COR-L47 (cell line): ENCODE results near the gene SART1.

ENCODE experiments used
- DNase-seq: peaks from one replicate; lab custom pipeline; 2025; lab: John Stamatoyannopoulos, UW

SART1 gene

DNA sequence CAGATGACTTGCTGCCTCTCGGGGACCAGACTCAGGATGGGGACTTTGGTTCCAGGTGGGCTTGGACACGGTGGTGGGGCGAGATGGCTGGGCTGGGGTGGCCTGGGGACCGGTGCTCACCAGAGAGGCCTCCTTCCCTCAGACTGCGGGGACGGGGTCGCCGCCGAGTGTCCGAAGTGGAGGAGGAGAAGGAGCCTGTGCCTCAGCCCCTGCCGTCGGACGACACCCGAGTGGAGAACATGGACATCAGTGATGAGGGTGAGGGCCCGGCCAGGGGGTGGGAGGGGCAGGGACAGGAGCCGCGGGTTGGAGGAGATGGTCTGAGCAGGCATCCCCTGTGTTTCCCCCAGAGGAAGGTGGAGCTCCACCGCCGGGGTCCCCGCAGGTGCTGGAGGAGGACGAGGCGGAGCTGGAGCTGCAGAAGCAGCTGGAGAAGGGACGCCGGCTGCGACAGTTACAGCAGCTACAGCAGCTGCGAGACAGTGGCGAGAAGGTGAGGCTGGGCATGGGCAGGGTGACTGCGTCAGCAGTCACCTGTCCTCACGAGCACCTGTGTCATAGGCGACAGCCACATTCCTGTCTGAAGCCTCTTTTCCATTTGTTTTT lies 5.9 kb downstream of the SART1 start:
- DNase-seq: no peak

DNA sequence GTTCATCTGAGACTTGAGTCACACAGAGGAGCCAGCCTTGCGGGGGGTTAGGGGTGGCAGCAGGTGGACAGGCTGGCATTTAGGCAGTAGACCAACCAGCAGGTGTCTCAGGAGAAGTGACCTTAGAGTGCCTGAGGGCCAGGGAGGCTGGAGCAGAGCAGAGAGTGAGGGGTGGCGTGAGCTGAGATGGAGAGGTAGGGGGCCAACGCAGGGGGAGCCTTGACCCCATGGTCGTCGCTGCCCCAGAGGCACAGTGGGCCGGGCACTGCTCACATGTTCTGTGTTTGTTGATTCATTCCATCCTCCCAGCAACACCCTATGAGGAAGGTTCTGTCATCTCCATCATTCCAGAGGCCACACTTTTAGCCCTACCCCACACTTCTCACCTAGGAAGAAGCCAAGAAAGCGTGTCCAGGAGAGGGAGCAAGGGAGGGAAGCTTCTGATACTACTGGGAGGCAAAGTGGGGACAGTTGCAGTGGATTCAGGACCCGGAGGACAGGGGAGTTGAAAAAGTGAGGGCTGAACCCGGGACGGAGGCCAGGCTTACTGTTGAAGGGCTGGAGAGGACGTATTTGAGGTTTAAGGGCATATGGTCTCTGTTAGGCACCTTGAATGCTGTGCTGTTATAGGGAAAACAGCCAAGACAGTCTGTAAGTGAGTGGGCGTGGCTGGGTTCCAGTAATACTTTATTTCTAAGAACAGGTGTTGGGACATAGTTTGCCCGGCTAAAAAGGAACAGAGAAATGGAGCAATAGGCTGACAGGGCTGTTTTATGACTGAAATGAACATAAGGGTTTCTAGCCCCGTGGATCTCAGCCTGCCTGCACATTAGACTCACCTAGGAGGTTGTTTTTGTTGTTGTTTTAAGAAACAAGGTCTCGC lies 7.3 kb downstream of the SART1 start:
- no peak for DNase-seq

DNA sequence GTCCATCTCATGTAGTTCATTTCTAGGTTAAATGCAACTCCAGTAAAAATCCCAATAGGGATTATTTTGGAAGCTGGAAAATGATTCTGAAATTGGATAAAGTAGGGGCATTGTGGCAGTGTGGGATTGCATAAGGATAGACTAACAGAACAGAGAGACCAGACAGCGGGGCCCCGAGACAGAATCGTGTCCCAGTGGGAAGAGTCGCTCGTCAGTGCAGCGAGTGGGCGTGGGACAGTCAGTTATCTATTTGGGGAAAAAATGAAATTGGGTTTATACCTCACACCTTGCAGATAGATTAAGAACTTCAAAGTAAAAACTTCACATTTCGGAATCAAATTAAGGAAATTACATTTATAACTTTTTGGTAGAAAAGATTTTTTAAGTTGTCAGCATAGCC lies 10.6 kb downstream of the SART1 start:
- no peak for DNase-seq

DNA sequence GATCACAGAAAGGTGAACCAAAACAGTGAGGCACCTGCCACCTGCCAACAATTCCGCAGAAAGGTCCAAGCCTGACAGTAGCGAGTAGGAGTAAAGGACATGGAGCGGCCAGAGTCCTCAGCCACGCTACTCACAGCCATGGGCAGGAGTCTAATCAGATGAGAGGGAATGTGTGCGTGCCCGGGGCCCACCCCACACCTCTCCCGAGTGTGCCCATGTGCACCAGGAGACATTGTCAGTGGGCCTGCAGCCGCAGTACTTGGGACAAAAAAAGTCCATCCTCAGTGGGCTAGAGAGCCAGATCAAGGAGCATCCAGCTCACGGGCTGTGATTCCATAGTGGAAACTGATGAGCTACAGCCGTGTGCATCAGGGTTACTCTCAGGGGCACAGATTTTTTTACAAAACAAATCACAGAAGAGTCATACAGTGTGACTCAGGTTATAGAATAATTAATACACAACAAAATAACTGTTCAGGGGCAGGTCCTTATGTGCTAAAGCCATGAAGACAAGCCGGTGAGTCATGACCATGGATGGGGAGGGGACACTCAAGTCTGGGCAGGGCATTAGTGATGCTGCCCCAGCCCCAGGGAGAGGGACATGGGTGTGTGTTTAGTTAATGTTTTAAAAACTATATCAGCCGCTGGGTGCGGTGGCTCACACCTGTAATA lies 12.0 kb downstream of the SART1 start:
- no peak for DNase-seq

- DNase-seq: no peak
Measured at GRCh38 chr11:65975771-65976170, 14.2 kb downstream of the SART1 start.

DNA sequence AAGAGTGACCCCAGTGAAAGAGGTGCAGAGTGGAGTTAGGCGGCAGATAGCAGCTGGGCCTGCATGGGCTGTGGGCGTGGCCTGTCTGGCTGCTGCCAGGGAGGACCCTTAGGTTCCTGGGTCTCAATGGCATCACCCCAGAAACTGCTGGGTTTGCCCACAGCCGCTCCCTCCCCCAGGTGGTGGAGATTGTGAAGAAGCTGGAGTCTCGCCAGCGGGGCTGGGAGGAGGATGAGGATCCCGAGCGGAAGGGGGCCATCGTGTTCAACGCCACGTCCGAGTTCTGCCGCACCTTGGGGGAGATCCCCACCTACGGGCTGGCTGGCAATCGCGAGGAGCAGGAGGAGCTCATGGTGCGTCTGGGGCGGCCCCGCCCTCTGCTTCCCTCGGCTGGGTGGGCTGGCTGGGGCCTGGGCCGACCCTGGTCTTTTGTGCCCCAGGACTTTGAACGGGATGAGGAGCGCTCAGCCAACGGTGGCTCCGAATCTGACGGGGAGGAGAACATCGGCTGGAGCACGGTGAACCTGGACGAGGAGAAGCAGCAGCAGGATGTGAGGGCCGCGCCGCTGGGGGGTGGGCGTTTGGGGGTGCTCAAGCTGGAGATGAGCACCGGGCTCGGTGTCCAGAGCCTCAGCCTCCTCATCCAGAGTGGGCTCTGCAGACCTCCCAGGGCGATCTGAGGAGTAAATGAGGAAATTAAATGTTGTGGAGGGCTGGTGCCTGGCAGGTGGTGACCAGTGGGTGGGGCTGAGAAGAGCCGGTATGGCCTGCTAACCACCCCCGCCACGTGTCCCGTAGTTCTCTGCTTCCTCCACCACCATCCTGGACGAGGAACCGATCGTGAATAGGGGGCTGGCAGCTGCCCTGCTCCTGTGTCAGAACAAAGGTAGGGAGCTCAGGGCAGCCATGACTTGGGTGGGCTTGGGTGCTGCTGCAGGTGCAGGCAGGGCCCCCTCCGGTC lies 15.0 kb downstream of the SART1 start:
- DNase-seq: no peak

GRCh38 chr11:65977621-65978390 lies 16.3 kb downstream of the SART1 start:
- DNase-seq: no peak

- DNase-seq: no peak
Measured at GRCh38 chr11:65978391-65979238, 17.1 kb downstream of the SART1 start.

DNA sequence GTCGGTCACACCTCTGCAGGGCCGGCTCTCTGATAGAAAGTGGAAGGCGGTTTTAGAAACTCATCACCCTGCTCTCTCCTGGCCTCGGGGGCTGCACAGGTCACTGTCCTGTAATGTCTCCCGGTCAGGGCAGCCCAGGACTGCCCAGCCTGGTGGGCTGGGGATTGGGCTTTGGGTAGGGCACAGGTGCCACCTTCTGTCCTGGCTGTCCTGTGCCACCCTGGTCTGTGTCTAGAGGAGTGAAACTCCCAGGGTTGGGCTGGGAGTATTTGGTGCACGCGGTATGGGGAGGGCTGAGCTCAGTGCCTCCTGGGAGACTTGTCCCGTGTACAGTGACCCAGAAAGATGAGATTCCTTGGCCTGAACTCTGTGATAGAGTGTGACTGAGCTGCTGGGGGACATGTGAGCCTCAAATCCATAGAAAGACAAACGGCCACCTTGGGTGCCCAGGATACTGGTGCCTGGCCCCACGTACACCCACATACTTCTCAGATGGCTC lies 17.8 kb downstream of the SART1 start:
- no peak for DNase-seq

DNA sequence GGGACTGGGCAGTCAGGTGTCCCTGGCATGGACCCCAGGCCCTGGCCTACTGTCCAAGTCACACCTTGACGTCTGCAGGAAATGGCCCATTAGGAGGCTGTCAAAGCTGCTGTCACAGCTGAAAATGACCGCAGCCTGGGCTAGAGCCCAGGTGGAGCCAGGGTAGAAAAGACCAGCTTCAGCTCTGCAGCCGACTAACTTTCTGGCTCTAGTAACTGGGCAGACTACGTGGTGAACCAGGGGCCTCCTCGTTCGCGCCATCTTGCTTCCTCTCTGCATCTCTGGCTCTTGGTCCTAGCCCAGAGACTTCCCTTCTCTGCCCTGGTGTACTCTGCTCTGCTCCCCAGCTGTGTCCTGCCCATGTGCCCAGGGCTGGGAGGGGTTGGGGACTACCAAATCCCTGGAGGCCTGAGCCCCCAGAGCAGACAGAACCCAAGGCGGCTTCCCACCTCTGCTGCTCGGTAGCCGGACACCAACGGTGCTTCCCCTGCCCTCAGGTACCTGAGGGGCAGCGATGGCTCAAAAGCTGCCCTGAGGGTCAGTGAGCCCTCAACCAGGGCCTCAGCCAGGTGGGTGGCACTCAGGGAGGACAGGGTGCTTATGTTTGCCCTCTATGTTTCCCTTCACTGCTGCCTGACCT lies 19.7 kb downstream of the SART1 start:
- DNase-seq: no peak

DNA sequence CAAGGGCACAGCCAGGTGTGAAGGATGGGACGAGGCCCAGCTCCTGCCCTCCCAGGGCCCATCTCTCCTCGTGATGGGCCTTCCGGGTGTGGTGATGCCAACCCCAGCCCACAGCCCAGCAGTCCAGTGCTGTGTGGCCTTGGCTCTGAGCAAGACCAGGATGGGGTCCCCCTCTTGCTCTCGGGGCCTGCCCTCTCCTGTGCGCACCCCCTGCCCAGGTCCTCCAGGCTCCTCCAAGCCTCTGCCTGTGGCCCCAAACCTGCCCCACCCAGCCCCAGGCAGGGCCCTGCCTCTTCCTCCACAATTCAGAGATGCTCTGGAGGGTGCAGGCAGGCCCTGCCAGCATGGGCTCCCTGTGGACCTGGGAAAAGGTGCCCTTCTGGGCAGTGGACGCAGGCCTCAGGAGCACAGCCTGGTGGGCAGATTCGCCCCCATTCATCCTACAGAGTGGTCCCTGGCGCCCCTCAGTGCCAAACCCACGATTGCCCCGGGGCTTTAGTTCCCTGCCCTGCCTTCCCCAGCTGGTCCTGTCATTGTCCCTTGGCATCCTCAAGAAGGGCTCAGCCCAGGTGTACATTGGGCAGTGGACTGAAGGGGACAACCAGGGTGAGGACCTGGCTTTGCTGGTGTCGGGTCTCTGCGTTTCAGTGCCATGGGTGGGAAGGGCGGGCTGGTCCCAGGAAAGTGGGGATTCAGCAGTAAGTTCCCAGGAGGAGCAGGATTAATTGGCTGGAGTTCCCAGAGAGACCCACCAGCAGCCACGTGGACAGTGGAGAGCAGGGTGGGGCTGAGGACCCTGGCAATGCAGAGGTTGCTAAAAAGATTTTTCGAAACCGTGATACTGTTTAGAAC lies 20.7 kb downstream of the SART1 start:
- DNase-seq: no peak

DNA sequence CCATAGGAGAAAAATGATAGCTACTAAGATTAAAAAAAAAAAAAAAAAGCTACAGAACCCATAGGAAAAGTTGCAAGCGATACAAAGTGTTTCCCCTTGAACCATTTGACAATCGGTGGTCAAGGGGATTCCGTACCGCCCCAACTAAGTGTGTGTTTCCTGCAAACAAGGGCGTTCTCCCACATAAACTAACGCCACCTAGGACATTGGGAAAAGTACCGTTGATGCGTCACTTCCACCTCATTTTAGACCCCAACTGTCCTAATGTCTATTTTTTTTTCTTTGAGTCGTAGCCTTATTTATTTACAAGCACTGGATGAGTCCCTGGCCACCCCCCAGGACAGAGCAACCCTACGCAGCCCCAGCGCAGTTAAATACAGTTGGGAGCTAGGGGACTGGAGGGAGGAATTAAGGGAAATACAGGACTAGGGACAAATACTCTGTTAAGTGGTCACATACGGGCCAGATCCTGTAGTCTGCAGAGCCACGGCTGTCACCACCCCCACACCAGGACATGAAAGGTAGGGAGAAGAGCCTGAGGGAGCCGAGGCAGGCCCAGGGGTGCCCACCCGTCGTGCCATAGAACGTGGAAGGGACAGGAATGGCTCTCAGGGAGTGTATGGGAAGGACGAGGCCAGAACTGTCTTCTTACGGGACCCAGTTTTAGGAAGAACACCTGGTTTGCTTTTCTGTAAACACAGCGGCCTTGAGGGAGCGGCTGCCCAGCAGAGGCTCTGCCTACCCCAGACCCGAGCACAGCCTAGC lies 21.5 kb downstream of the SART1 start:
- DNase-seq: no peak

DNA sequence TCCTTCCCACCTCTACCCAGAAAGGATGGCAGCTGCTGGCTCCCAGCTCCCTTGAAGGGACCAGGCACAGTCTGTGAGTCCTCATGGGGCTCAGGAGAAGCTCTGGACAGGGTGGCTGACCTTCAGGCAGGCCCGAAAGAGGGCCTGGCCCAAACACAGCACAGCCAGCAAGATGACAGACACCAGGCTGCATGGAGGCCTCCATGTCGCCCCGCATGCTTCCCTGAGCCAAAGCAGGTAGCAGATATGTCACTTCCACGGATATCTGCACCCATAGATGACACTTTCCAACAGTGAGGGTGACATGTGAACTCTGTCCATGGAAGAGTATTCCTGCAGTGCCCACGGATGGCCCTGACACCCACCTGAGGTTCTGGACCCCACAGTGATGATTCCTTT lies 22.1 kb downstream of the SART1 start:
- no peak for DNase-seq

- no peak for DNase-seq
Measured at GRCh38 chr11:65987336-65987735, 25.8 kb downstream of the SART1 start.

- peak; percentile 86 for DNase-seq
Measured at GRCh38 chr11:65988791-65989592, 27.5 kb downstream of the SART1 start.

DNA sequence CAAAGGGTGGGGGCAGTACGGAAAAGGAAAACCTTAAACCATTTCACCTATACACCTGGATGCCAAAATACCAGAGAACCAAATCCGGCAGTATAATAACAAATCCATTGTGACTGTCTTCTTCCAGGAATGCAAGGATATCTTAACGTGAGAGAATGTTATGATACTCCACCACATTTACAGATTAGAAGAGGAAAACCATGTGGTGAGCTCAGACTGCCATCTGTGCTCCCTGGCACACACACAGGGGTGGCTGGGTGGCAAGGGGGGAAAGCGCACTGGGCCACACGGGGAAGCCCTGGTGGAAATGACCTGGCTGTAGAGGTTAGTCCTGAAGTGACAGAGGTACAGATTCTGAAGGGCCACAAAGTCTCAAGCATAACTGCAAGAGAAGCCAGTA lies 30.5 kb downstream of the SART1 start:
- DNase-seq: no peak

- no peak for DNase-seq
Measured at GRCh38 chr11:65997286-65997685, 35.8 kb downstream of the SART1 start.
